HG03139 (cell line): ENCODE measurements around the gene STKLD1.

Experiments
- ATAC-seq: cut with Tn5 transposase; IDR thresholded peaks from one replicate; pipeline ENCODE4 v1.9.1; 2021; ENCODE audit not compliant: unreplicated experiment

Gene STKLD1

GRCh38 chr9:133344979-133345378 is 31.2 kb upstream of the STKLD1 start:
- ATAC-seq = no peak

- ATAC-seq = no peak
These were observed 30.6 kb upstream of the STKLD1 start for GRCh38 chr9:133345596-133345995.

- ATAC-seq = no peak
These were observed 30.0 kb upstream of the STKLD1 start for GRCh38 chr9:133346021-133346785.

GRCh38 chr9:133347515-133347984 is 28.6 kb upstream of the STKLD1 start:
- peak; percentile 32 for ATAC-seq

- ATAC-seq = peak; percentile 62
These were observed 28.0 kb upstream of the STKLD1 start, which contains the start of the genes MED22 and RPL7A for GRCh38 chr9:133347985-133348717. TSS of gene MED22 (minus strand) at chr9:133348131. CDS start at chr9:133346662, 1,469 bp downstream. TSS of gene RPL7A (plus strand) at chr9:133348218. CDS start at chr9:133348244, 26 bp downstream.

- no peak for ATAC-seq
These were observed 27.2 kb upstream of the STKLD1 start for GRCh38 chr9:133348718-133349573.

- no peak for ATAC-seq
These were observed 26.1 kb upstream of the STKLD1 start for GRCh38 chr9:133349965-133350616.

GRCh38 chr9:133351526-133351907 is 24.6 kb upstream of the STKLD1 start:
- no peak for ATAC-seq

- no peak for ATAC-seq
These were observed 24.1 kb upstream of the STKLD1 start for GRCh38 chr9:133351908-133352634.

- no peak for ATAC-seq
These were observed 23.4 kb upstream of the STKLD1 start for GRCh38 chr9:133352635-133353340.

GRCh38 chr9:133353548-133353947 is 22.6 kb upstream of the STKLD1 start:
- ATAC-seq = no peak

- no peak for ATAC-seq
These were observed 21.4 kb upstream of the STKLD1 start for GRCh38 chr9:133354766-133355165.

GRCh38 chr9:133355881-133356357 is 20.2 kb upstream of the STKLD1 start:
- peak; percentile 24 for ATAC-seq

GRCh38 chr9:133356391-133357091 is 19.6 kb upstream of the STKLD1 start, which contains the start of the genes SURF1 and SURF2:
TSS of gene SURF1 (minus strand) at chr9:133356487. CDS start at chr9:133356453, 34 bp downstream.
TSS of gene SURF2 (plus strand) at chr9:133356550. CDS start at chr9:133356593, 43 bp downstream.
- ATAC-seq = peak; percentile 53

- no peak for ATAC-seq
These were observed 18.5 kb upstream of the STKLD1 start for GRCh38 chr9:133357656-133358055.

- ATAC-seq = no peak
These were observed 16.6 kb upstream of the STKLD1 start for GRCh38 chr9:133359399-133360175.
